Suprapubic skin (tissue), 4 donors: ENCODE measurements around the gene NUP210L. TPM values are rescaled to one million over a fixed set of nuclear protein-coding genes. Genes with fewer than 3 reads are reported as not detected.

ENCODE experiments used
- DNase-seq, 2 donors: peaks; one replicate each; pipeline ENCODE4 v3.0.0-alpha.2; 2019; ENCODE audit warnings: low spot score in 2 of 2
- H3K27ac ChIP-seq: fragments of 200-600 bp; sonication (generic); one replicate; pipeline ENCODE4 v1.5.1; 2019
- H3K27me3 ChIP-seq: fragments of 200-600 bp; sonication (generic); one replicate; pipeline ENCODE4 v1.5.1; 2019
- H3K36me3 ChIP-seq: fragments of 200-600 bp; sonication (generic); one replicate; pipeline ENCODE4 v1.5.1; 2019
- H3K4me1 ChIP-seq: fragments of 200-600 bp; sonication (generic); one replicate; pipeline ENCODE4 v1.5.1; 2019
- H3K4me3 ChIP-seq: fragments of 200-600 bp; sonication (generic); one replicate; pipeline ENCODE4 v1.5.1; 2019; ENCODE audit warnings: mild to moderate bottlenecking
- H3K9me3 ChIP-seq: fragments of 200-600 bp; sonication (generic); one replicate; pipeline ENCODE4 v1.5.1; 2019
- CTCF ChIP-seq, 2 donors: fragments of 200-600 bp in 1 of 2; fragments of 450-650 bp in 1 of 2; sonication (generic) in 1 of 2; IDR thresholded peaks; one replicate each; pipeline ENCODE4 v1.5.1; 2016 to 2019; ENCODE audit warnings: antibody characterized with exemption in 2 of 2, mild to moderate bottlenecking in 1 of 2, moderate library complexity in 1 of 2
- EP300 ChIP-seq: sonication (generic); formaldehyde crosslinking; IDR thresholded peaks from one replicate; pipeline ENCODE4 v1.6.1; 2017; ENCODE audit warnings: antibody characterized with exemption
- POLR2A ChIP-seq, 2 donors: fragments of 450-650 bp; IDR thresholded peaks; one replicate each; pipeline ENCODE4 v1.6.1; 2017; ENCODE audit warnings: antibody characterized with exemption in 2 of 2, mild to moderate bottlenecking in 2 of 2, moderate library complexity in 2 of 2
- POLR2AphosphoS5 ChIP-seq, 3 donors: sonication (generic); formaldehyde crosslinking; IDR thresholded peaks; one replicate each; pipeline ENCODE4 v1.6.1; 2017; ENCODE audit warnings: antibody characterized with exemption in 3 of 3
- WGBS: methylation state at CpG from one replicate; pipeline ENCODE4 v1.1.5; 2018; 5-methylcytosine and 5-hydroxymethylcytosine counted together
- total RNA-seq, 4 donors: library from RNA; depleted of rRNA; stranded (reverse); fragments of >200 nt; gene quantifications; one replicate each; pipeline ENCODE4 v1.1.0, GENCODE V29; 2016

Gene NUP210L
- total RNA-seq, 4 donors from 2014 or later = not detected

- H3K27ac ChIP-seq = peak overlapping the region; percentile 87
- no peaks in the 10 kb centered on the region for H3K9me3 ChIP-seq
- peaks cover 53% of the 10 kb centered on the region for H3K4me1 ChIP-seq
- no peaks in the 10 kb centered on the region for H3K36me3 ChIP-seq
- no peaks in the 10 kb centered on the region for H3K27me3 ChIP-seq
- under 1% methylated on average over 35 of the region's 35 CpGs for WGBS
- no peak for TF ChIP-seq EP300
- peak in 1 of 2 donors; percentile 25 for TF ChIP-seq POLR2A (IDR thresholded peaks at IDR 0.05)
- DNase-seq = peak; percentile 83 to 86
- H3K4me3 ChIP-seq = peak overlapping the region; percentile 73
These were observed 27.6 kb upstream of the NUP210L start for GRCh38 chr1:154182344-154183045.

GRCh38 chr1:154181944-154182343, 27.1 kb upstream of the NUP210L start:
- peaks cover 56% of the 10 kb centered on the region for H3K4me1 ChIP-seq
- TF ChIP-seq POLR2A (IDR thresholded peaks at IDR 0.05) (no peak), POLR2AphosphoS5 (IDR thresholded peaks at IDR 0.05) (peak in 1 of 3 donors; percentile 24)
- H3K27ac ChIP-seq = peak overlapping the region; percentile 87
- H3K27me3 ChIP-seq = no peaks in the 10 kb centered on the region
- H3K4me3 ChIP-seq = peak overlapping the region; percentile 73
- no peaks in the 10 kb centered on the region for H3K9me3 ChIP-seq
- no peak for DNase-seq
- H3K36me3 ChIP-seq = no peaks in the 10 kb centered on the region
- WGBS = 0% methylated on average over 6 of the region's 6 CpGs

GRCh38 chr1:154179946-154180687, 25.2 kb upstream of the NUP210L start:
- 59% methylated on average over 3 of the region's 3 CpGs for WGBS
- no peak for TF ChIP-seq POLR2A (IDR thresholded peaks at IDR 0.05)
- no peak for TF ChIP-seq CTCF (IDR thresholded peaks at IDR 0.05)
- H3K4me3 ChIP-seq = peak overlapping the region; percentile 73
- peaks cover 68% of the 10 kb centered on the region for H3K4me1 ChIP-seq
- H3K36me3 ChIP-seq = no peaks in the 10 kb centered on the region
- no peak overlapping the region for H3K27ac ChIP-seq
- H3K27me3 ChIP-seq = no peaks in the 10 kb centered on the region
- DNase-seq = no peak
- no peaks in the 10 kb centered on the region for H3K9me3 ChIP-seq

GRCh38 chr1:154178911-154179811, 24.3 kb upstream of the NUP210L start:
- H3K9me3 ChIP-seq = no peaks in the 10 kb centered on the region
- H3K36me3 ChIP-seq = peaks cover 7% of the 10 kb centered on the region
- WGBS = 71% methylated on average over 10 of the region's 10 CpGs
- H3K4me3 ChIP-seq = no peak overlapping the region
- TF ChIP-seq POLR2AphosphoS5 (IDR thresholded peaks at IDR 0.05) (no peak), POLR2A (IDR thresholded peaks at IDR 0.05) (no peak), CTCF (IDR thresholded peaks at IDR 0.05) (no peak), EP300 (no peak)
- no peaks in the 10 kb centered on the region for H3K27me3 ChIP-seq
- no peak for DNase-seq
- H3K27ac ChIP-seq = no peak overlapping the region
- H3K4me1 ChIP-seq = peaks cover 68% of the 10 kb centered on the region

GRCh38 chr1:154178013-154178412, 23.1 kb upstream of the NUP210L start:
- H3K4me3 ChIP-seq = no peak overlapping the region
- no peak for TF ChIP-seq POLR2A (IDR thresholded peaks at IDR 0.05)
- TF ChIP-seq EP300 = no peak
- TF ChIP-seq POLR2AphosphoS5 (IDR thresholded peaks at IDR 0.05) = no peak
- no peak for TF ChIP-seq CTCF (IDR thresholded peaks at IDR 0.05)
- no peak overlapping the region for H3K27ac ChIP-seq
- 49% methylated on average over 2 of the region's 2 CpGs for WGBS
- no peaks in the 10 kb centered on the region for H3K9me3 ChIP-seq
- H3K36me3 ChIP-seq = peaks cover 17% of the 10 kb centered on the region
- DNase-seq = no peak
- H3K27me3 ChIP-seq = no peaks in the 10 kb centered on the region
- peaks cover 62% of the 10 kb centered on the region for H3K4me1 ChIP-seq
